ENCODE results near the gene RTCA. TPM values are rescaled to one million over a fixed set of nuclear protein-coding genes. Genes with fewer than 3 reads are reported as not detected.
A peak's percentile ranks its signal among the peaks of the same experiment; 100 is the strongest.
"Not testable (repeated sequence)": the region's sequence is repeated elsewhere in the genome, so short reads cannot be mapped to it uniquely, and the experiment has no call there.

Gene RTCA
- total RNA-seq, 1 donor from 2014 or later, result 44.2 TPM

DNA sequence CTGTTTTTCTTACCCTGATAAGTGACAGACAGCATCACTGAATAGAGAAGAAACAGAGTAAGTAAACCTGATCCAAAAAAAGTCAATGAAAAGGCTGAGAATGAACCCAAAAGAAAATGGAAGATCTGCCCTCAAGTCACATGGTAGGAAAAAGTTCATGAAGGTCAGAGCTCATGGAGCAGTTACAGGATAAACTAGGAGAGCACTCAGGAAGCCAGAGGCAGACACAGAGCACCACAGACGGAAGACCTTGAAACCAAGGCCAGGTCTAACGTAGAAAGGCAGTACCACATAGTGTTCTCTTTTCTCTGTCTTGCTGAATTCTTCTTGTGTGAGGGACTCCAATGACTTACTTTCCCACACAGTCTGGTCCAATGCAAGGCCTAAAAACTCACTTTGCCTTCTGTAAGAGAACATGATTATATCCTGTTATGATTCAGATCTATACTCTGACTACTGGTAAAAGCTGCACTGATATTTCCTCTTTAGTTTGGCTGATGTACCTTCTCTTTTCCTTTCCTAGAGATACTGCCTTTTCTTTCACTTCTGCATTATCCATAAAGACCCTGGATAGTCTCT lies 40.8 kb downstream of the RTCA start:
- DNase-seq (ENCODE audit: low read depth), result no peak

- DNase-seq (ENCODE audit: low read depth), result peak; percentile 4
Measured at GRCh38 chr1:100308777-100309176, 42.8 kb downstream of the RTCA start.

DNA sequence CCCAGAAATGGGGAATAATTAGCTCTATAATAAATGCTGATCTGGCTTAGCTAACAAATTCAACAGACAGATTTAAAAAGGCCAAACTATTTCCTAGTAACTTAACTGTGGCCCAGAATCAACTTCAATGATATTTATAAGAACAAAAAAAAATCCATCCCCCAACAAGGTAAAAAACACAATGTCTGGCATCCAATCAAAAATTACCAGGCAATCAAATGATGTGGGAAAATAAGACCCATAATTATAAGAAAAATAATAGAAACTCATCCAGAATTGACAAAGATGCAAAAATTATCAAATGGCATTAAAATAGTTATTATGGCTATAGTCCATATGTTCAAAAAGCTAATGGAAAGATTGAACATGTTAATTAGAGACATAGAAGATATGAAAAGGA lies 43.8 kb downstream of the RTCA start:
- DNase-seq (ENCODE audit: low read depth), result no peak

DNA sequence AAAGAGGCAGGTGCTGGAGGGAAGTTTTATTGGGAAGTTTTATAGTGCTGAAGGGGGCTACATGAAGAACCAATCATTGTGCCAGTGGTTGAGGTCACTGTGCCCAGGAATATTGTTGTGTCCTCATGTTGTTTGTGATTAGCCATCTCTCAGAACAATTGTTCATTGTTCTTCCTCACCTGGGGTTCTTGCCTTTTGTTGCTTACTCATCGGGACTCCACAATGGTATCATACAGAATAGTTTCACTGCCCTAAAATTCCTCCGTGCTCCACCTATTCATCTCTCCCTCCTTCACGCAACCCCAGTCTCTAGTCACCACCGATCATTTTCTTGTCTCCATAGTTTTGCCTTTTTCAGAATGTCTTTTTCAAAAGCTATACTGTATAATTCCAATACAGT lies 47.4 kb downstream of the RTCA start:
- no peak for DNase-seq (ENCODE audit: low read depth)

DNA sequence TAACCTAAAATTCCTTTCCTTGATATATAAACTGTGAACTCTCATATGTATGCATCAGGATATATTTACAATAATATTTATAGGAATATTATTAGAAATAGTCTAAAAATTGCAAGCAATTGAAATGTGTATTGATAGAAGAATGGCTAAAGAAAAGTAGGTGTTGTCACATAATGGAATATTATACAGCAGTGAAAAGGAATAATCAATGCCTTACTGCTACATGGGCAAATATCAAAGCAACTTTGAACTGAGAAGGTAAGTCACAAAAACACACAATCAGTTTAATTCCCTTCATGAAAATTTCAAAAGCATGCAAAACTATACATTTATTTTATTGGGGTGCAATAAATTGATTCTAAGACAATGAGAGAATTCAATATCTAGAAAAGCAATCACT lies 50.6 kb downstream of the RTCA start:
- DNase-seq (ENCODE audit: low read depth), result no peak

GRCh38 chr1:100320311-100321099 lies 54.5 kb downstream of the RTCA start:
- DNase-seq (ENCODE audit: low read depth), result no peak

DNA sequence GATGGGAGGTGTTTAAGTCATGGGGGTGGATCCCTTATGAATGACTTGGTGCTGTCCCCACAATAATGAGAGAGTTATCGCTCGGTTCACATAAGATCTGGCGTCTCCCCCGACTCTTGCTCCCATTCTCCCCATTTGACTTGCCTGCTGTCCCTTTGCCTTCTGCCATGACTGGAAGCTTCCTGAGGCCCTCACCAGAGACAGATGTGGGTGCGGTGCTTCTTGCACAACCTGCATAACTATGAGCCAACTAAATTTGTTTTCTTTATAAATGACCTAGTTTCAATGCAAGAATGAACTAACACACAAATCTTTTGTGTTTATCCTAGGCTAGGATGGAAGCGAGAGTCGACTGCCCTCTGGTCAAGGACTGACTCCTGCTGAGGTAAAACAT lies 55.1 kb downstream of the RTCA start:
- peak; percentile 4 for DNase-seq (ENCODE audit: low read depth)

DNA sequence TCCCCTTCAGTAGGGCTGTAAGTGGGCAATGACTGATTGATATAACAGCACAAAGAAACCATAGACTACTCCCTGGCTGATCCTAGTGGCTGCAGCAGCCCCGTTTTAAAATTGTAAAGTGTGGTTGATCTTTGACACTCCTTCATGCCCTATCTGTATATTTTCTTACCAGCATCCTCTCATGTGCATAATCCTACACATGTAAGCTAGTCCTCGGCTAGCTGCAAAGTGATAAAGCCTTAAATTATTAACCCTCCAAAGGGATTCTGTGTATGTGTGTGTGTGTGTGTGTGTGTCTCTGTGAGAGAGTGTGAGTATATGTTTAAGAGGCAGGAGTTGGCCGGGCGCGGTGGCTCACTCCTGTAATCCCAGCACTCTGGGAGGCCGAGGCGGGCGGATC lies 55.5 kb downstream of the RTCA start:
- DNase-seq (ENCODE audit: low read depth), result no peak

DNA sequence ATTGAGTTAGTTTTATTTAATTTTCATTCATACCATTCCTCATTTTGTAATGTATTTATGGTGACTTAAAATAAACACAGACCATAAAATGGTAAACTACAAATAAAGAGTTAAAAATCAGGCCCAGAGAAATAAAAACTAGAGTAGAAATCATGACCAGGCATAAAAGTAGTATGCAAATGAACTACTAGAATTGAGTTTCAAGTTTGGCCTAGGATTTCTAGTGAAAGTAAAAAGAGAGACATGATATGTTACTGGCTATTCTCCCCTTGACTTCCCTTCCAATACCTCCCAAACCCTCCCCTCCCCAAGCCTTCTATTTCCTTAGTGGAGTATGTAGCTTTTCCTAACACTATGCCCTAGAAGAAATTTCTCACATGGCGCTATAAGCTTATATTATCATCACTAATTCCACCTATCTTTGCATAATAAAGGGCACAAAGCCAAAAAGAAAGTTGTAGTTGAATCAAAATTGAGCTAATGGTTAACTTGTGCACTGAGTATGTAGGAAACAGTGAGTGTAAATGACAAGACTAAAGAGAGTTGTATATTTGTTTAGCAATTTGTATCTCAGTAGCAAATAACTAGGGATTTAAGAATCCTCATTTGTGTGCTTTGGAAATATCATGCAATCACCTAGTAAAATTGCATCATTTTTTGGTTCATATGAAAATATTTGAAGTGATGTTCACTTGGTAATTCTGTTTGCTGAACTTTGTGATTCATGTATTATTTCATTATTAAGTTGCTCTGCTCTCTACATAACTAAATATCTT lies 56.6 kb downstream of the RTCA start:
- peak; percentile 82 for DNase-seq (ENCODE audit: low read depth)

DNA sequence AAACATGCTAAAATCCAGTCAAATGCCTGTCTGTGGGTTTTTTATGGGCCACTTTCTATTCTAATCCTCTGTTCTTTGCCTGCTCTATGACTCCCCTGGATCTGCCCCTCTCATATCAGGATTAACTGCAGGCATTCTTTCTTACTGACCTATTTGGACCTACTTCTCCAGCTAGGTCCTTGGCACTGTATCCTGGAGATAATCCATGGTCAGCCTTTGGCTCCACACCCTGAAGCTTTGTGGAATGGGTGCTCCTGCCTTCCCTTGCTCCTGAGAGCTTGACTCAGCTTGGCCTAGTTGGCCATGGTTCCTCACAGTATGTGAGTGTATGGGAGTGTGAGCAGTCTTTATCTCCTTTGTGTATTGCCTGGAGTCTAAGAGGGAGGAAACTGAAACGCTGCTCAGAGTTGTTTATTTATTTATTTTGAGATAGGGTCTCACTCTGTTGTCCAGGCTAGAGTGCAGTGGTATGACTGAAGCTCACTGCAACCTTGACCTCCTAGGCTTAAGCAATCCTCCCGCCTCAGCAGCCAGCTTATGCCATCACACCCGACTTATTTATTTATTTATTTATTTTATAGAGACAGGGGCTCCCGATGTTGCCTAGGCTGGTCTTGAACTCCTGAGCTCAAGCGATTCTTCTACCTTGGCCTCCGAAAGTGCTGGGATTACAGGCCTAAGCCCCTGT lies 57.5 kb downstream of the RTCA start:
- DNase-seq (ENCODE audit: low read depth), result no peak

DNA sequence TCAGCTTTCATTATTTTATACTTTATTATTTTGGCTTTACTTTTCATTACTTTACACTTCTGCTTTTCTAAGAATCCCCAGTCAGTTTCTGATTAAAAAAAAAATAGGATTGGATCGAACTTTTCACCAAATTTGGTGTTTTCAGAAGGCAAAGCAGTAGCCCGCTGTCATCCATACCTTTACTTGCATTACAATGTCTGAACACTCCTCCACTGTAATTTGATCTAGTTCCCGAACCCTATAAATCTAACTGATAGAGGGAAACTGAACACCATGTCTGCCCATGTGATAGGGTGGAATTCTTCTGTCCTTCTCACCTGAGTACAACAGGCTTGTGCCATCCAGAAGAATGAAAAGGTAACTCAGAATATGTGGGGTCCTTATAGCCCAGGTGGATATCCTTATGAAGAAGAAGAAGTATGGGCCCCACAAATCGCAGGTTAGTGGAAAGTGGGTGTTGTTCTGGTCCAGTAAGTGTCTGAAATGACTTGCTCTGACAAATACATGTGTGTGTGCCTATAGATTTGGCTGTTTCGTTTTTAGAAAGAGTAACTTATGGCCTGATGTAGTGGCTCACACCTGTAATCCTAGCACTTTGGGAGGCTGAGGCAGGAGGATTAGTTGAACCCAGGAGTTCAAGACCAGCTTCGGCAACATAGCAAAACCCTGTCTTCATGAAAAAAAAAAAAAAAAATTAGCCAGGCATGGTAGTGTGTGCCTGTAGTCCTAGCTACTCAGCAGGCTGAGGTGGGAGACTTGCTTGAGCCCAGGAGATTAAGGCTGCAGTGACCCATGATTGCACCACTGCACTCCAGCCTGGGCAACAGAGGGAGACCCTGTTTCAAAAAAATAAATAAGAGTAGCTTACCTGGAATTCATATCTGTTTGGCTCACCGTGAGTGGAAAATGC lies 59.7 kb downstream of the RTCA start:
- no peak for DNase-seq (ENCODE audit: low read depth)

- not testable (repeated sequence) for DNase-seq (ENCODE audit: low read depth)
Measured at GRCh38 chr1:100326325-100326670, 60.3 kb downstream of the RTCA start.

DNA sequence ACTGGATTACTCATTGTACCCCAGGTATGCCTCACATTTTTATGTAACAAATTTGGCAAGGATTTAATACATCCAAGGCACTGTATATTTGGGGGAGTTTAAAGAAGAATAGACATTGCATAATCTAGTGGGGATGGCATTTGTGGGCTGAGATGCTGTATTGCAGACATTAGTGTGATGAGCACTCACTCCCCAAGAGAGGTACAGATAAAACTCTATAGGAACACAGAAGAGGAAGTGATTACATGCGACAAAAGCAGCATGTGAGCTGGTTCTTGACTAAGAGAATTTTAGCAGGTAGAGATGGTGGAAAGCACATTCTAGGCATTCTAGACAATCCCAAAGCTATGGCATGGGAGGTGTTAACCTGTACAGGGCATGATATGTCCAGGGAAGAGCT lies 62.1 kb downstream of the RTCA start:
- no peak for DNase-seq (ENCODE audit: low read depth)

DNA sequence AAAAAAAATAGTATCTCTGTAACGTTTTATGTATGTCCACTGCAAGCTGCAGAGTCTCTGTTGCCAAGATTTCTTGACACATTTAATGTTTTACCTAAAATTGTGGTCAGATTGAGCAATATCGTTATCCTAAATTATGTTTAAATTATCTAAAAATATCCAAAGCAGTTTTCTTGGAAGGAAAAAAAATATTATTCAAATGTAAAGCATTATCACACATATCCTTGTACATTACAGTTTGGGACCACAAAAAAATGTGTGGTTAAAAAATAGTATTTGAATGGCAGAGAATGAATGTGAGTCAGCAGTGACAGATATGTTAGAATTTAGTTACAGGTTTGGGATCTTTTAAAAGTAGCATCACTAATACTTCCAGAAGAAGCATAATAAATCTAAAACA lies 65.1 kb downstream of the RTCA start:
- DNase-seq (ENCODE audit: low read depth), result not testable (repeated sequence)

GRCh38 chr1:100332331-100332730 lies 66.3 kb downstream of the RTCA start:
- DNase-seq (ENCODE audit: low read depth), result no peak

DNA sequence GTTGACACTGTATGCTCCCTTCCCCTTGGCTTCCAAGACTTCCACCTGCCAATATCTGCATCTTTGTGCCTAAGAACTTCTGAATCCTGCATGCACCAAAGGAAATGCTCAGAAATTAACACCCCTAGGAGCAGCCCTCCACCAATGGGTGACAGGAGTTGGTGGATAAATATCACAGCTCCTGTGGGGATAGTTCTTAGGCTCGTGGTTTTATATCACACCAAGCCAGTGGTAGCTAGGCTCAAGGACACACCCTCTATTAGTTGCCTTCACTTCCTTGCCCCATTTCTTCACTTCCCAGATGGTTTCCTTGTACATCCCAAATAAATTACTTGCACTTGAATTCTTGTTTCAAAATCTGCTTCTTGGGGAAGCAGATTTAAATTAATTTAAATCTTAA lies 69.4 kb downstream of the RTCA start:
- no peak for DNase-seq (ENCODE audit: low read depth)

DNA sequence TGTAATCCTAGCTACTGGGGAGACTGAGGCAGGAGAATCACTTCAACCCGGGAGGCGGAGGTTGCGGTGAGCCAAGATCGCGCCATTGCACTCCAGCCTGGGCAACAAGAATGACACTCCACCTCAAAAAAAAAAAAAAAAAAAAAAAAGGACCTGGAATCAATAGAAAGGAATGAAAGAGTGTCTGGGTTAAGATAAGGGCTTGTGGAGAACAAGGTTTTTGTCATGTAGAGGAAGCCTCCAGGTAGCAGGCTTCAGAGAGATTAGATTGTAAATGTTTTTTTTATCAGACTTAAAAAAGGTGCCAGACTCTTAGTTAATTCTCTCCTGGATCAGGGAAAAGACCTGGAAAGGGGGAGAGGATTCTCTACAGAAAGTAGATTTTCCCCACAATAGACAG lies 71.9 kb downstream of the RTCA start:
- not testable (repeated sequence) for DNase-seq (ENCODE audit: low read depth)

- not testable (repeated sequence) for DNase-seq (ENCODE audit: low read depth)
Measured at GRCh38 chr1:100339735-100340134, 73.7 kb downstream of the RTCA start.

- no peak for DNase-seq (ENCODE audit: low read depth)
Measured at GRCh38 chr1:100340494-100340893, 74.5 kb downstream of the RTCA start.

GRCh38 chr1:100342348-100342747 lies 76.3 kb downstream of the RTCA start:
- DNase-seq (ENCODE audit: low read depth), result no peak

Data from renal cortical epithelial cell (primary cell).